ENCODE data around the gene RYR3.

Gene RYR3

GRCh38 chr15:33639978-33640377 is 329.2 kb downstream of the RYR3 start:
- no peak for TF ChIP-seq ZNF8 (CRISPR knock-in tag; IDR thresholded peaks at IDR 0.05)
- peak; percentile 29; the same call in 1 of the 2 replicates for TF ChIP-seq TCF4 (CRISPR knock-in tag; IDR thresholded peaks at IDR 0.05; ENCODE audit: borderline replicate concordance)
- peak; percentile 49; the same call in 1 of the 3 replicates for ATAC-seq

GRCh38 chr15:33641069-33641468 is 330.3 kb downstream of the RYR3 start:
- TF ChIP-seq ESRRG (CRISPR knock-in tag; IDR thresholded peaks at IDR 0.05) (no peak), ZFP3 (CRISPR knock-in tag; IDR thresholded peaks at IDR 0.05) (no peak), ZC3H10 (CRISPR knock-in tag; IDR thresholded peaks at IDR 0.05) (no peak), TCF4 (CRISPR knock-in tag; IDR thresholded peaks at IDR 0.05; ENCODE audit: borderline replicate concordance) (no peak), ARNTL (CRISPR knock-in tag; IDR thresholded peaks at IDR 0.05; ENCODE audit: borderline replicate concordance, low read depth) (no peak), RARB (CRISPR knock-in tag; IDR thresholded peaks at IDR 0.05) (no peak), TSHZ2 (CRISPR knock-in tag; IDR thresholded peaks at IDR 0.05) (no peak), CSDC2 (CRISPR knock-in tag; IDR thresholded peaks at IDR 0.05) (no peak), OSR1 (CRISPR knock-in tag; IDR thresholded peaks at IDR 0.05) (no peak), ZNF565 (CRISPR knock-in tag; conservative IDR thresholded peaks at IDR 0.05; ENCODE audit: low read depth) (no peak), PATZ1 (CRISPR knock-in tag; IDR thresholded peaks at IDR 0.05; ENCODE audit: borderline replicate concordance) (no peak), CSRNP3 (CRISPR knock-in tag; IDR thresholded peaks at IDR 0.05) (no peak), ZNF70 (CRISPR knock-in tag; IDR thresholded peaks at IDR 0.05) (no peak), CREB5 (CRISPR knock-in tag; IDR thresholded peaks at IDR 0.05; ENCODE audit: low read depth) (no peak), ZFP30 (CRISPR knock-in tag; IDR thresholded peaks at IDR 0.05) (no peak), PPARA (CRISPR knock-in tag; IDR thresholded peaks at IDR 0.05; ENCODE audit: borderline replicate concordance) (no peak)
- ATAC-seq: no peak

GRCh38 chr15:33644304-33644703 is 333.5 kb downstream of the RYR3 start:
- no peak for ATAC-seq
- no peak for TF ChIP-seq ZNF8 (CRISPR knock-in tag; IDR thresholded peaks at IDR 0.05)
- no peak for TF ChIP-seq ZNF565 (CRISPR knock-in tag; conservative IDR thresholded peaks at IDR 0.05; ENCODE audit: low read depth)
- no peak for TF ChIP-seq ZNF70 (CRISPR knock-in tag; IDR thresholded peaks at IDR 0.05)
- TF ChIP-seq ZFP3 (CRISPR knock-in tag; IDR thresholded peaks at IDR 0.05): no peak
- TF ChIP-seq ARNTL (CRISPR knock-in tag; IDR thresholded peaks at IDR 0.05; ENCODE audit: borderline replicate concordance, low read depth): no peak
- TF ChIP-seq TCF4 (CRISPR knock-in tag; IDR thresholded peaks at IDR 0.05; ENCODE audit: borderline replicate concordance): no peak
- TF ChIP-seq SNAI2 (CRISPR knock-in tag; IDR thresholded peaks at IDR 0.05): no peak
- TF ChIP-seq CREB5 (CRISPR knock-in tag; IDR thresholded peaks at IDR 0.05; ENCODE audit: low read depth): no peak
- TF ChIP-seq ESRRG (CRISPR knock-in tag; IDR thresholded peaks at IDR 0.05): no peak
- TF ChIP-seq CSRNP3 (CRISPR knock-in tag; IDR thresholded peaks at IDR 0.05): no peak
- no peak for TF ChIP-seq RARB (CRISPR knock-in tag; IDR thresholded peaks at IDR 0.05)
